ENCODE measurements around the gene TBRG4.
"Not testable (repeated sequence)": the region's sequence is repeated elsewhere in the genome, so short reads cannot be mapped to it uniquely, and the experiment has no call there.

TBRG4 gene

GRCh38 chr7:45111298-45112223, at the start of gene TBRG4:
TBRG4 (minus strand) TSS chr7:45111697; CDS start chr7:45109237, 2,460 bp downstream.
- FAIRE-seq = no peak

GRCh38 chr7:45161138-45161537, 49.6 kb upstream of the TBRG4 start:
- FAIRE-seq = no peak

DNA sequence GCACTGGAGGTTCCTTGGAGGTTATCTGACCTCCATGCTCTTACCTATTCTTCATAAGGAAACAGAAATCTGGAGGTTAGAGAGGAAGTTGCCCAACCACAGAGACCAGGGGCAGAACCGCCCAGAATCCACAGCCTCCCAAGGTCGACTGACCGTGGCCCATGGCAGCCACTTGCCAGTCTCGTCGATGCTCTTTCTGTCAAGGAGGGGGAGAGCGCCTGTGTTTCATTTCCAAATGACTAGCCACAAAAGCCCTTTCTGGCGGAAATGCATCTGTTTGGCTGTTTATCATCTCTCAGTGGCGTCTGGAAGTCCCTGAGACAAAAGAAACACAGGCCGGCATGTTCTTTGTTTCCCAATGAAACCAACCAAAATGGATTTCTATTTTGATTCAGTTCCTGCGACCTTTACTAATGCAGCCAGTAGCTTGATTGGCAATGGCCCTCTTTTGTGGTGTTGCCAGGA, 49.0 kb upstream of the TBRG4 start:
- FAIRE-seq = no peak

DNA sequence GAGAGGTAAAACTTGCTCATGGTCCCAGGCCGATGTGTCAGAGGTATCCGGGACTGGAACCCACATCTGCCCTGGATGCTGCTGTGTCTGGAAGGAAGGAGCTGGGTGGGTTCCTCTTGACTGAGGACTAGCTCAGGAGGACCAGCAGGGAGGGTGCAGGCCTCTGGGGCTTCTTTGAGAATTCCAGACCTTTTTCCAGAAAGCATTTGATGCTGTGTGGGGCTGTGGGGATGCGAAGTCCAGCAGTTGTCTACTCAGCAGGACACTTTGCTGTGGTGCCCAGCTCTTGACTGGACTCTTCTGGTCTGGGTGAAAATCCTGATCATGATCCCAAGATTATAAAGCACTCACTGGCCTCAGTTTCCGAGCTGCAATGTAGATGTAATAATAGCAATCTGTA, 47.8 kb upstream of the TBRG4 start:
- no peak for FAIRE-seq

DNA sequence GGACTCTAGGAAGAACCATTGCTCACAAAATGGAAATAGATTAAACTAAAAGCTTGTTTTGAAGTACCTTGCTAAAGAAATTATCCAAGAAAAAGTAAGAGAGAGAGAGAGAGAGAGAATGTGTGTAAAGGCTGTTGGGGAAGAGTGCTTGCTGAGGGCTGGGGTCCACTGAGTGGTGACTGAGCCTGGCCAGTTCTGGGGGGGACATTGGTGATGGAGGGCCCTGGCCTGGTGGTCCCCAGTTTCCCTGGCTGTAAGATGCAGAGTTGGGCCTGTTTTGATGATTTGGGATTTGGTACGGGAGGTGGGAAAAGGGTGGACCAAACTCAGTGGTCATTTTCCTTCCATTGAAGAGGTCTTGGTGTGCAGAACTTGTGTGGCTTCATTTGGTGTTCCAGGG, 47.0 kb upstream of the TBRG4 start:
- no peak for FAIRE-seq

GRCh38 chr7:45157653-45158401, 46.3 kb upstream of the TBRG4 start, which contains the start of gene RAMP3:
RAMP3 (plus strand) TSS chr7:45157791; CDS start chr7:45157829, 38 bp downstream.
- FAIRE-seq = no peak

GRCh38 chr7:45157286-45157652, 45.8 kb upstream of the TBRG4 start:
- FAIRE-seq = no peak

GRCh38 chr7:45156516-45157272, 45.2 kb upstream of the TBRG4 start:
- FAIRE-seq = no peak

GRCh38 chr7:45155941-45156340, 44.4 kb upstream of the TBRG4 start:
- no peak for FAIRE-seq

GRCh38 chr7:45155357-45155900, 43.9 kb upstream of the TBRG4 start:
- no peak for FAIRE-seq

DNA sequence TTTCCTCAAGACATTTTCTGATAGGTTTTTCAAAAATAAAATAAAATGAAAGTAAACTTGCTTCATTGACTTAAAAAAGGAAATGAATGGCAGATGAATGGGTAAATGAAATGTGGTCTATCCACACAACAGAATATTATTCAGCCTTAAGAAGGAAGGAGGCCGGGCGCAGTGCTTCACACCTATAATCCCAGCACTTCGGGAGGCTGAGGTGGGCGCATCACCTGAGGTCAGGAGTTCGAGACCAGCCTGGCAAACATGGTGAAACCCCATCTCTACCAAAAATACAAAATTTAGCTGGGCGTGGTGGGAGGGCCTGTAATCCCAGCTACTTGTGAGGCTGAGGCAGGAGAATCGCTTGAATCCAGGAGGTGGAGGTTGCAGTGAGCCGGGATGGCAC, 42.4 kb upstream of the TBRG4 start:
- not testable (repeated sequence) for FAIRE-seq

- no peak for FAIRE-seq
Measured at GRCh38 chr7:45153233-45153632, 41.7 kb upstream of the TBRG4 start.

- FAIRE-seq = no peak
Measured at GRCh38 chr7:45151967-45152366, 40.5 kb upstream of the TBRG4 start.

GRCh38 chr7:45151131-45151684, 39.7 kb upstream of the TBRG4 start:
- no peak for FAIRE-seq

DNA sequence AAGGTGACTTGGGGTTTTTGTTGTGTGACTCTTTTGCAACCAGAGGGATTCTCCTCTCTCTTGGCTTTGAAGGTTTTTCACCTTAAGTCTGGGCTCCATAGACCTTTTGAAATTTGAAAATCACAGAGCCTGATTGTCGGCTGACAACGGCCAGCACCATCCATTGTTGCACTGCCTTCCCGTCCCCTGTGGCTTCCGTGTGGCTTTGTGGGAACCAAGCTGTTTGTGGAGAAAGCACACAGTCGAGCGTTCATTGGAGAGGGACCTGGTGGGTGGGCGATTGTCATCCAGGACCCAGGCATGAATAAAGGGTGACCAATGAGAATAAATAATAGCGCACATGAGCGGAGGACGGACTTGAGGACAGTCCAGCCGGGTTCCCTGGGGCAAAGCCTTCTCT, 38.7 kb upstream of the TBRG4 start:
- FAIRE-seq = no peak

DNA sequence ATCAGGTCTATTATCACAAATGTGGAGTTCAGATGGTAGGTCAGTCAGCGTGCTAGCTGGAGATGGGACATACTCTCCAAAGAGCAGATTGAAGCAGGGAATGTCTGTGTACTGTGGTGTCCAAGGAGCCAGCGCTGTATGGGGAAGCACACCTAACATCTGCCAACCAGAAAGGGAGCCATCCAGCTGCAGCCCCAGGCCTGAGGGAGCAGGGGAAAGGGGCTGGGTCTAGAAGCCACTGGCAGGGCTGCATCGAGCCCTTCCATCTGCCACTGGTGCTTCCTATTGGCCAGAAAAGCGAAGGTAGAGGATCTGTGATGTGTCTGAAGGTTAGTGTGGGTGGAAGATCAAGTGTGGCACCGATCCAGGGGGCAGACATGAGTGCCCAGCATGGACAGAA, 38.1 kb upstream of the TBRG4 start:
- FAIRE-seq = no peak

DNA sequence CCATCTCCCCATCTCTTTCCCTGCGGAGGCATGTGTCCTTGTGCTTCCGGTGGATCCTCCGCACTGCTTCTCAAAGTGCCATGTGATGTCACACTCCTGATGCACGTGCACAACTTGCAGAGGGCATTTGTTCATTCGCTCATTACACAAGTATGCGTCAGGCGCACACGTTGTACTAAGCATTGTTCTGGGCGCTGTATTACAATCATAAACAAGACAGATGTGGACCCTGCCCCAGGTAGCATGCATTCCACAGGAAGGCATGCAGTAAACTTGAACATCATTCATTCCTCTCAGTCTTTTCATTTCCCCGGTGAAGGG, 37.1 kb upstream of the TBRG4 start:
- FAIRE-seq = no peak

DNA sequence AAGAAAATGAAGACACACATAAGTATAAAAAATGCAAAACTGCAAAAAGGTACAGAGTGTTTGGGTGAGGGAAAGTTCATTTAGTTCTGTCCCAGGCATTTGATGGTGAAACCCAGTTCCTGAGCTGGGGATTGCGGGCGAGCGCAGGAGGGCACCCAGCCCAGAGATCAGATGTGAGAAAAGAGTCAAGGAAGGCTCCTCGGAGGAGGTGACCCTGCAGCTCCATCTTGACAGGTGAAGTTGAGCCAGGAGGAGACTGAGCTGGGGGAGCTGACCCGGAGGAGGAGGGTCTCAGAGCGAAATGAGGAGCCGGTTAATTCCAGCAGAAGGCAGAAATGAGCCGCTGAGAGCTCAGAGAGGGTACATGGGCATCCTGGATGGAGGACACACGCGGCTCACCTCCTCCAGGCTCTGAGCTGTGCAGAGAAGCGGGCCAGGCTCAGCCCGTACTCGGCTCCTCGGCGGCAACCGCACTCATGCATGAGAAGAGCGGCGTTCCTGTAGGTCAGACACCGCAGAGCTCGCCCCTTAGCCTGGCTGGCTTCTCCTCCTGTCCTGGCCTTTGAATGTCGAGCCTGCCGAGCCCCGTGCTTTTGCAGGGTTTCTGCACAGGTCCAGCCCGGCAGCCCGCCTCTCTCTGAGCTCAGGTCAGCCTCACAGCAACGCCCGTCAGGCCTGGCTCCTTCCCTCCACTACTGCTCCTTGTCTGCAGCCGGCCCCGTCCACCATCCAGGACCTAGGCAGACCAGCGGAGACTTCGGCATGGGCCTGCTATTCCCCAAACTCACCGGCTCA, 36.6 kb upstream of the TBRG4 start:
- FAIRE-seq = no peak

GRCh38 chr7:45146531-45147379, 35.3 kb upstream of the TBRG4 start:
- FAIRE-seq = no peak

DNA sequence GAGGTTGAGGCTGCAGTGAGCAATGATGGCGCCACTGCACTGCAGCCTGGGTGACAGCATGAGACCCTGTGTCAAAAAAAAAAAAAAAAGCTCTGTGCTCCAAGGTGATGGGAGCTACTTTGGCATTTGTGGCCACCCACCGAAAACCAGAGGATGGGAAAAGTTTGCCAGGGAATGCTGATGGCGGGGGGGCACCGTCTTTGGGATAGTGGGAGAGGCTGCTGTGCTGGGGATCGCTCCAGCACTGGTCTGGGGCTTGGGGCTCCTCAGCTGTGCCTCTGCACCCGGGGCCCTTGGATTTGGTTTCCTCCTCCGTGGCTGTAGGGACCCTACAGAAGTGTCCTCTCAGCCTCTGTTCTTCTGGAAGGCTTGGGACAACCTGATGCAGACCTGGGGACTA, 34.4 kb upstream of the TBRG4 start:
- FAIRE-seq = no peak

- no peak for FAIRE-seq
Measured at GRCh38 chr7:45143616-45144015, 32.1 kb upstream of the TBRG4 start.
